Trophoblast cell (in vitro differentiated cells and primary cell): ENCODE results near the gene NEU3.
"Not testable (repeated sequence)": the region's sequence is repeated elsewhere in the genome, so short reads cannot be mapped to it uniquely, and the experiment has no call there.

ENCODE experiments used
- DNase-seq, 2 donors: peaks; one replicate each; pipeline ENCODE4 v3.0.0-alpha.2; 2016
- H2AFZ ChIP-seq: 2 replicates; pipeline ENCODE4 v1.6.1; 2013; ENCODE audit warnings: low read length, moderate library complexity, mild to moderate bottlenecking; ENCODE audit not compliant: insufficient read depth, poor library complexity
- H2AK5ac ChIP-seq: 2 replicates; pipeline ENCODE4 v1.6.1; 2013; ENCODE audit warnings: mild to moderate bottlenecking, low read length
- H2BK120ac ChIP-seq: 2 replicates; pipeline ENCODE4 v1.6.1; 2013; ENCODE audit warnings: low read length, mild to moderate bottlenecking, moderate library complexity; ENCODE audit not compliant: insufficient read depth, poor library complexity
- H2BK12ac ChIP-seq: 2 replicates; pipeline ENCODE4 v1.6.1; 2013; ENCODE audit warnings: mild to moderate bottlenecking, low read length, moderate library complexity
- H2BK5ac ChIP-seq: 2 replicates; pipeline ENCODE4 v1.6.1; 2013; ENCODE audit warnings: low read length, low read depth, moderate library complexity, mild to moderate bottlenecking; ENCODE audit not compliant: poor library complexity
- H3K14ac ChIP-seq: 2 replicates; pipeline ENCODE4 v1.6.1; 2013; ENCODE audit warnings: mild to moderate bottlenecking, low read length
- H3K18ac ChIP-seq: 2 replicates; pipeline ENCODE4 v1.6.1; 2013; ENCODE audit warnings: mild to moderate bottlenecking, low read length
- H3K23ac ChIP-seq: 2 replicates; pipeline ENCODE4 v1.6.1; 2013; ENCODE audit warnings: low read length
- H3K27ac ChIP-seq: 2 replicates; pipeline ENCODE4 v1.5.1; 2013; ENCODE audit warnings: low read depth, mild to moderate bottlenecking, inconsistent platforms, low read length, moderate library complexity
- H3K27me3 ChIP-seq: 2 replicates; pipeline ENCODE4 v1.6.1; 2013; ENCODE audit warnings: inconsistent platforms, mild to moderate bottlenecking, low read length, moderate library complexity; ENCODE audit not compliant: insufficient read depth
- H3K36me3 ChIP-seq, 2 experiments: 1 replicate in 1 of 2; 2 replicates in 1 of 2; pipeline ENCODE4 v1.6.1; 2013; ENCODE audit warnings: low read length in 2 of 2, mild to moderate bottlenecking in 2 of 2, moderate library complexity in 1 of 2; ENCODE audit not compliant: insufficient read depth in 2 of 2, control insufficient read depth in 1 of 2
- H3K4ac ChIP-seq: 2 replicates; pipeline ENCODE4 v1.6.1; 2013; ENCODE audit warnings: low read depth, mild to moderate bottlenecking, low read length, moderate library complexity
- H3K4me1 ChIP-seq, 2 experiments: 1 replicate in 1 of 2; 2 replicates in 1 of 2; pipeline ENCODE4 v1.6.1; 2013; ENCODE audit warnings: low read length in 2 of 2, mild to moderate bottlenecking in 2 of 2, moderate library complexity in 1 of 2; ENCODE audit not compliant: insufficient read depth in 2 of 2, control insufficient read depth in 1 of 2
- H3K4me2 ChIP-seq: 2 replicates; pipeline ENCODE4 v1.6.1; 2013; ENCODE audit warnings: inconsistent platforms, mild to moderate bottlenecking, low read length, moderate library complexity
- H3K4me3 ChIP-seq: 2 replicates; pipeline ENCODE4 v1.5.1; 2013; ENCODE audit warnings: mild to moderate bottlenecking, low read depth, low read length, inconsistent platforms
- H3K79me1 ChIP-seq: one replicate; pipeline ENCODE4 v1.6.1; 2013; ENCODE audit warnings: low read length
- H3K79me2 ChIP-seq: 2 replicates; pipeline ENCODE4 v1.6.1; 2013; ENCODE audit warnings: low read length, mild to moderate bottlenecking; ENCODE audit not compliant: control insufficient read depth, insufficient read depth, poor library complexity
- H3K9ac ChIP-seq: 2 replicates; pipeline ENCODE4 v1.6.1; 2013; ENCODE audit warnings: mild to moderate bottlenecking, low read length
- H3K9me3 ChIP-seq: 2 replicates; pipeline ENCODE4 v1.6.1; 2013; ENCODE audit warnings: low read depth, mild to moderate bottlenecking, control low read depth, inconsistent platforms, low read length; ENCODE audit not compliant: insufficient read depth
- H4K12ac ChIP-seq: 2 replicates; pipeline ENCODE4 v1.6.1; 2013; ENCODE audit warnings: low read depth, mild to moderate bottlenecking, low read length, moderate library complexity
- H4K8ac ChIP-seq: 2 replicates; pipeline ENCODE4 v1.6.1; 2013; ENCODE audit warnings: low read depth, mild to moderate bottlenecking, low read length, moderate library complexity
- H4K91ac ChIP-seq: one replicate; pipeline ENCODE4 v1.6.1; 2013; ENCODE audit warnings: low read depth, mild to moderate bottlenecking, low read length, moderate library complexity
- WGBS: extraction: QIAGEN DNeasy Blood & Tissue Kit; methylation state at CpG from one replicate; pipeline ENCODE4 v1.1.7; 2013; ENCODE audit warnings: missing lambda C conversion rate; ENCODE audit not compliant: insufficient read length, insufficient coverage; ENCODE audit errors: extremely low coverage; 5-methylcytosine and 5-hydroxymethylcytosine counted together

The NEU3 gene

DNA sequence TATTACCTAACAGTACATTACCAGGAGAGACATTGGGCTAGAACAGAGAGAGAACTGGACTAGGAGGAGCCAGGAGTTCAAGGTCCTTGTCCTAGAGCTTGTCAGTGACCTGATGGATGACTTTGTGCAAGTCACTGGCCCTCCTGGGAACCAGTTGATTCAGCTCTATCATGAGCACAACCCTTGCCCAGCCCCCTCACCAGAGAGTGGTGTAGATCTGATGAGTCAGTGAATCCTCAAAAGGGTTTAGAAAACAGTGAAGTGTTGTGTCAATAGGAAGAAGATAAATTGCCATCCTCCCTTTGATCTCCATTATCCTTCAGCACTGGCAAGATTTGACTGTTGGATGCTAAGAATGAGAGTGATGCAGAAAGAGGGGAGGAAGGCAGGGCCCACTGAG lies 24.3 kb downstream of the NEU3 start:
- Histone ChIP-seq H3K18ac (no peak overlapping the region), H4K91ac (no peak overlapping the region), H3K27ac (no peak overlapping the region), H3K9me3 (no peaks in the 10 kb centered on the region), H4K8ac (no peak overlapping the region), H3K27me3 (no peaks in the 10 kb centered on the region), H3K4ac (no peak overlapping the region), H3K36me3 (peaks cover 3 to 4% of the 10 kb centered on the region in 2 experiments), H3K4me2 (no peak overlapping the region), H3K9ac (no peak overlapping the region), H2AFZ (no peak overlapping the region), H3K4me3 (no peak overlapping the region), H2AK5ac (no peak overlapping the region), H3K79me2 (no peaks in the 10 kb centered on the region), H2BK120ac (no peak overlapping the region), H4K12ac (no peak overlapping the region), H3K79me1 (no peaks in the 10 kb centered on the region), H3K4me1 (no peaks in the 10 kb centered on the region), H3K23ac (no peak overlapping the region), H3K14ac (no peak overlapping the region), H2BK12ac (no peak overlapping the region), H2BK5ac (no peak overlapping the region)
- DNase-seq, result no peak

DNA sequence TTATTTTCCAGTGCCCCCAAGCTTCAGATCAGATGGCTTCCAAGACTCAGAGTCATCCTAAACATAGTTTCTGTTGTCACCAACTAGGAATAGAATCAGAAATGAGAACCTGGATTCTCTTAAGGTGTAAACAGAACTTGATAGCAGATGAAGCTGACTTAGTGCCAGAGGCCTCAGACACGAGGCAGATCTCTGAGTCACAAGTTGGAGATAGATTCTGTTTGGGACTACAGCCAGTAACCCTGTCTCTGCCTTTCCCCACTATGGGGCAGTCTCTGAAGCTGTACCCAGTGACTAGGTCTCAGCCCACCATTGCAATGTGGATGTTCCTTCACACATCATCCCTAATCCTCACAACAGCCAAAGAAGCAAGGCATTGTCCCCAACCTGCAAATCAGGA lies 25.4 kb downstream of the NEU3 start:
- no peak for DNase-seq
- Histone ChIP-seq H3K4me3 (no peak overlapping the region), H3K4me2 (no peak overlapping the region), H3K27me3 (no peaks in the 10 kb centered on the region), H3K79me1 (no peaks in the 10 kb centered on the region), H2BK120ac (no peak overlapping the region), H3K4me1 (no peaks in the 10 kb centered on the region), H2AK5ac (no peak overlapping the region), H2BK12ac (no peak overlapping the region), H3K4ac (no peak overlapping the region), H3K23ac (no peak overlapping the region), H3K36me3 (peaks cover 3 to 4% of the 10 kb centered on the region in 2 experiments), H3K18ac (no peak overlapping the region), H2BK5ac (no peak overlapping the region), H4K8ac (no peak overlapping the region), H3K27ac (no peak overlapping the region), H4K12ac (no peak overlapping the region), H3K14ac (no peak overlapping the region), H3K9me3 (peaks cover under 1% of the 10 kb centered on the region), H3K79me2 (no peaks in the 10 kb centered on the region), H3K9ac (no peak overlapping the region), H4K91ac (no peak overlapping the region), H2AFZ (no peak overlapping the region)
- no CpG with 5 or more reads among the region's 1 CpG for WGBS

DNA sequence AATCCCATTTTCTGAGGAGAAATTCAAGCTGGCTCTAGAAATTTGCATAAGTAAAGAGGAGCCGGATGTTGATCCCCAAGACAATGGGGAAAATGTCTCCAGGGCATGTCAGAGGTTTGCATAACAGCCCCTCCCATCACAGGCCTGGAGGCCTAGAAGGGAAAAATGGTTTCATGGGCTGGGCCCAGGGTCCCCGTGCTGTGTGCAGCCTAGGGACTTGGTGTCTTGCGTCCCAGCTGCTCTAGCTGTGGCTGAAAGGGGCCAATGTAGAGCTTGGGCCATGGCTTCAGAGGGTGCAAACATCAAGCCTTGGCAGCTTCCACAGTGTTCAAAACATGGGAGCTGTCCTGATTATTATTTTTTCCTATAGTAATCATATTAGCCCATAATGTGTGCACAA lies 30.5 kb downstream of the NEU3 start:
- not testable (repeated sequence) for H2AFZ ChIP-seq, H4K12ac ChIP-seq, DNase-seq, H2BK12ac ChIP-seq, H3K14ac ChIP-seq, H3K27me3 ChIP-seq, H3K27ac ChIP-seq, H4K8ac ChIP-seq, H4K91ac ChIP-seq, H3K79me2 ChIP-seq, H3K4me2 ChIP-seq, H3K18ac ChIP-seq, H3K9ac ChIP-seq, H2BK5ac ChIP-seq, H3K23ac ChIP-seq, H3K9me3 ChIP-seq, H3K79me1 ChIP-seq, H2BK120ac ChIP-seq, H3K4ac ChIP-seq, H3K4me3 ChIP-seq, H3K36me3 ChIP-seq, H2AK5ac ChIP-seq, H3K4me1 ChIP-seq
- no CpG with 5 or more reads among the region's 3 CpGs for WGBS

DNA sequence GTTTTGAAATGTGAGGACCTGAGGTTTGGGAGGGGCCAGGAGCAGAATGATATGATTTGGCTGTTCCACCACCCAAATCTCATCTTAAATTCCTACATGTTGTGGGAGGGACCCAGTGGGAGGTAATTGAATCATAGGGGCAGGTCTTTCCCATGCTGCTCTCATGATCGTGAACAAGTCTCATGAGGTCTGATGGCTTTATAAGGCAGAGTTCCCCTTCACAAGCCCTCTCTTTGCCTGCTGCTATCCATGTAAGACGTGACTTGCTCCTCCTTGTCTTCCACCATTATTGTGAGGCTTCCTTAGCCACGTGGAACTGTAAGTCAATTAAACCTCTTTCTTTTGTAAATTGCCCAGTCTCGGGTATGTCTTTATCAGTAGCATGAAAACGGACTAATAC lies 31.6 kb downstream of the NEU3 start:
- H3K4ac ChIP-seq, DNase-seq, H3K9me3 ChIP-seq, H3K79me2 ChIP-seq, H3K23ac ChIP-seq, H3K27ac ChIP-seq, H3K18ac ChIP-seq, H3K79me1 ChIP-seq, H2BK12ac ChIP-seq, H4K91ac ChIP-seq, H3K4me1 ChIP-seq, H3K36me3 ChIP-seq, H2AFZ ChIP-seq, H3K14ac ChIP-seq, H4K12ac ChIP-seq, H3K4me2 ChIP-seq, H2BK120ac ChIP-seq, H2BK5ac ChIP-seq, H2AK5ac ChIP-seq, H3K4me3 ChIP-seq, H3K9ac ChIP-seq, H3K27me3 ChIP-seq, H4K8ac ChIP-seq: not testable (repeated sequence)
- no CpG with 5 or more reads among the region's 5 CpGs for WGBS

DNA sequence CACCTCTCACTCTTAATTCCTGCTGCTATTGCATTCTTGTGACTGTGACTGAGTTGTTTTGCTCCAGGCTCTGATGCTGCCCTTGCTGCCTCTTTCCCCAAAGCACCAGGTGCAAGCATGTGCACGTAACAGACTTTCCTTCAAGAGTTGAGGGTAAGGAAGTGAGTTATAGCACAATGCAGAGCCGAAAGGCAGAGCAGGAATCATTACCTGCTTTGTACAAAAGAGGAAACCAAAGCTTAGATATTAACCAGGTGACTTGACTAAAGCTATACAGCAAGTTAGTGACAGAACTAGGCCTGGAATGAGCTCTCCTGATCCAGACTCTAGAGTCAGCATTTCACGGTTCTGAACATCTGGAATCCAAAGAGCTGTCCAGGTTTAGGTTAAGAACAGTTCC lies 33.6 kb downstream of the NEU3 start:
- Histone ChIP-seq H2AFZ (no peak overlapping the region), H4K8ac (no peak overlapping the region), H2BK12ac (no peak overlapping the region), H3K4me3 (no peak overlapping the region), H3K79me2 (no peaks in the 10 kb centered on the region), H3K27ac (no peak overlapping the region), H2BK120ac (no peak overlapping the region), H2BK5ac (no peak overlapping the region), H4K12ac (no peak overlapping the region), H3K9ac (no peak overlapping the region), H3K4ac (no peak overlapping the region), H3K18ac (no peak overlapping the region), H3K4me1 (peaks cover 10% of the 10 kb centered on the region in 2 experiments), H3K23ac (no peak overlapping the region), H3K27me3 (no peaks in the 10 kb centered on the region), H3K4me2 (no peak overlapping the region), H3K9me3 (peaks cover 7% of the 10 kb centered on the region), H2AK5ac (no peak overlapping the region), H3K36me3 (no peaks in the 10 kb centered on the region), H3K79me1 (no peaks in the 10 kb centered on the region), H4K91ac (no peak overlapping the region), H3K14ac (no peak overlapping the region)
- no peak for DNase-seq
- WGBS, result no CpG with 5 or more reads among the region's 3 CpGs
